WTC11 (cell line): ENCODE results near the gene SLC39A13.

Source experiments
- ATF3 ChIP-seq: sonication (generic); formaldehyde crosslinking; conservative IDR thresholded peaks from 2 replicates; pipeline ENCODE4 v1.8.1; 2022; ENCODE audit warnings: mild to moderate bottlenecking, missing genetic modification reagents
- CBFB ChIP-seq: sonication (generic); formaldehyde crosslinking; IDR thresholded peaks from 2 replicates; pipeline ENCODE4 v1.8.1; 2022; ENCODE audit warnings: mild to moderate bottlenecking, low read depth, missing genetic modification reagents
- CTCF ChIP-seq: fragments of 200-600 bp; IDR thresholded peaks from 2 replicates; pipeline ENCODE4 v1.8.0; 2022; ENCODE audit warnings: antibody characterized with exemption
- ELF4 ChIP-seq: sonication (generic); formaldehyde crosslinking; IDR thresholded peaks from 2 replicates; pipeline ENCODE4 v1.8.1; 2022; ENCODE audit warnings: low read depth, mild to moderate bottlenecking, moderate library complexity, missing genetic modification reagents
- ESRRA ChIP-seq: sonication (generic); formaldehyde crosslinking; IDR thresholded peaks from 2 replicates; pipeline ENCODE4 v1.8.1; 2022; ENCODE audit warnings: mild to moderate bottlenecking, missing genetic modification reagents, borderline replicate concordance
- FOXJ3 ChIP-seq: sonication (generic); formaldehyde crosslinking; IDR thresholded peaks from 2 replicates; pipeline ENCODE4 v1.9.0; 2021; ENCODE audit warnings: missing genetic modification reagents, mild to moderate bottlenecking, borderline replicate concordance
- MAX ChIP-seq: sonication (generic); formaldehyde crosslinking; IDR thresholded peaks from 2 replicates; pipeline ENCODE4 v1.8.0; 2022; ENCODE audit warnings: mild to moderate bottlenecking, missing genetic modification reagents
- RELA ChIP-seq: sonication (generic); formaldehyde crosslinking; IDR thresholded peaks from 2 replicates; pipeline ENCODE4 v1.8.1; 2022; ENCODE audit warnings: missing genetic modification reagents, mild to moderate bottlenecking, borderline replicate concordance
- USF1 ChIP-seq: sonication (generic); formaldehyde crosslinking; IDR thresholded peaks from 2 replicates; pipeline ENCODE4 v1.8.0; 2022; ENCODE audit warnings: mild to moderate bottlenecking, missing genetic modification reagents
- USF2 ChIP-seq: sonication (generic); formaldehyde crosslinking; IDR thresholded peaks from 2 replicates; pipeline ENCODE4 v1.8.1; 2023; ENCODE audit warnings: mild to moderate bottlenecking, missing genetic modification reagents, moderate library complexity
- ZSCAN18 ChIP-seq: fragments of 250-450 bp; sonication (Bioruptor Pico); IDR thresholded peaks from 2 replicates; pipeline ENCODE4 v2.1.2; 2022; ENCODE audit warnings: mild to moderate bottlenecking, moderate library complexity

- TF ChIP-seq USF1 (CRISPR knock-in tag), result no peak
- no peak for TF ChIP-seq CTCF
- TF ChIP-seq ESRRA (CRISPR knock-in tag), result no peak
- TF ChIP-seq MAX (CRISPR knock-in tag), result no peak
- TF ChIP-seq USF2 (CRISPR knock-in tag), result no peak
- no peak for TF ChIP-seq ZSCAN18 (CRISPR knock-in tag)
- TF ChIP-seq ATF3 (CRISPR knock-in tag), result no peak
- no peak for TF ChIP-seq FOXJ3 (CRISPR knock-in tag)
- no peak for TF ChIP-seq ELF4
- no peak for TF ChIP-seq CBFB (CRISPR knock-in tag)
- no peak for TF ChIP-seq RELA
These were observed 33.7 kb upstream of the SLC39A13 start for GRCh38 chr11:47374720-47375019.
